Sigmoid colon (tissue), 7 donors: ENCODE measurements around the gene KRT82. TPM values are rescaled to one million over a fixed set of nuclear protein-coding genes. Genes with fewer than 3 reads are reported as not detected.

ENCODE experiments used
- DNase-seq: peaks from one replicate; pipeline ENCODE4 v3.0.0-alpha.2; 2019
- H3K27ac ChIP-seq, 4 donors: fragments of 200-600 bp; sonication (generic); one replicate each; pipeline ENCODE4 v1.5.1; 2016 to 2019; ENCODE audit warnings: mild to moderate bottlenecking in 1 of 4
- H3K27me3 ChIP-seq, 3 donors: fragments of 200-600 bp; sonication (generic); one replicate each; pipeline ENCODE4 v1.5.1; 2019; ENCODE audit warnings: mild to moderate bottlenecking in 1 of 3
- H3K36me3 ChIP-seq, 4 donors: fragments of 200-600 bp; sonication (generic); one replicate each; pipeline ENCODE4 v1.5.1; 2016 to 2019
- H3K4me1 ChIP-seq, 4 donors: fragments of 200-600 bp; sonication (generic); one replicate each; pipeline ENCODE4 v1.5.1; 2017 to 2019
- H3K4me3 ChIP-seq, 4 donors: fragments of 200-600 bp; sonication (generic); one replicate each; pipeline ENCODE4 v1.5.1; 2017 to 2019; ENCODE audit warnings: mild to moderate bottlenecking in 2 of 4, moderate library complexity in 1 of 4
- H3K9me3 ChIP-seq, 4 donors: fragments of 200-600 bp in 3 of 4; sonication (generic) in 3 of 4; one replicate each; pipeline versions ENCODE4 v1.5.1 to v1.6.1; 2013 to 2019
- CTCF ChIP-seq, 4 experiments: fragments of 450-650 bp in 3 of 4; fragments of 200-600 bp in 1 of 4; IDR thresholded peaks; one replicate each; pipeline ENCODE4 v1.5.1; 2016 to 2019; ENCODE audit warnings: antibody characterized with exemption in 4 of 4, mild to moderate bottlenecking in 3 of 4, moderate library complexity in 2 of 4
- EP300 ChIP-seq, 4 donors: sonication (generic); formaldehyde crosslinking; IDR thresholded peaks; one replicate each; pipeline ENCODE4 v1.6.1; 2017; ENCODE audit warnings: antibody characterized with exemption in 4 of 4
- POLR2A ChIP-seq, 2 donors: fragments of 450-650 bp; IDR thresholded peaks; one replicate each; pipeline ENCODE4 v1.6.1; 2016; ENCODE audit warnings: antibody characterized with exemption in 2 of 2, mild to moderate bottlenecking in 2 of 2, moderate library complexity in 2 of 2
- POLR2AphosphoS5 ChIP-seq, 4 donors: sonication (generic); formaldehyde crosslinking; IDR thresholded peaks; one replicate each; pipeline ENCODE4 v1.6.1; 2017; ENCODE audit warnings: antibody characterized with exemption in 4 of 4
- WGBS, 2 donors: extraction: QIAGEN DNeasy Blood & Tissue Kit; methylation state at CpG; one replicate each; pipeline ENCODE4 v1.1.7; 2013; 5-methylcytosine and 5-hydroxymethylcytosine counted together
- intact Hi-C: fragments of 100-400 bp; cut with DNase I; formaldehyde crosslinking; loops from one replicate; pipeline ENCODE4 v1.15.1; 2023
- polyA plus RNA-seq, 3 donors: library from polyadenylated mRNA; stranded (reverse); fragments of 200-250 nt; gene quantifications; one replicate each; pipeline ENCODE4 v1.2.3, GENCODE V29; 2013
- total RNA-seq, 4 donors: library from RNA; depleted of rRNA; stranded (reverse); fragments of >200 nt; gene quantifications; one replicate each; pipeline ENCODE4 v1.1.0, GENCODE V29; 2016
- donor health status: healthy with polysubstance abuse.
- donor health status: Bipolar disorder and iron deficiency.
- donor health status: healthy.

KRT82 gene
- total and polyA plus RNA-seq, 7 donors = 0.03 TPM; not detected in 6

GRCh38 chr12:52381206-52381605, 24.9 kb downstream of the KRT82 start:
- H3K9me3 ChIP-seq = no peaks in the 10 kb centered on the region
- no peak for TF ChIP-seq POLR2A (IDR thresholded peaks at IDR 0.05)
- H3K27me3 ChIP-seq = no peaks in the 10 kb centered on the region
- H3K4me3 ChIP-seq = no peak overlapping the region
- no peaks in the 10 kb centered on the region for H3K36me3 ChIP-seq
- no peak for DNase-seq
- WGBS, 2 donors = 92 to 95% methylated on average over 8 of the region's 8 CpGs
- intact Hi-C loops = no loop called here
- peaks cover 0 to 4% (median 0%) of the 10 kb centered on the region in 4 donors for H3K4me1 ChIP-seq
- no peak overlapping the region for H3K27ac ChIP-seq

GRCh38 chr12:52380271-52380694, 25.9 kb downstream of the KRT82 start:
- DNase-seq = no peak
- TF ChIP-seq POLR2AphosphoS5 (IDR thresholded peaks at IDR 0.05) (no peak), POLR2A (IDR thresholded peaks at IDR 0.05) (no peak)
- H3K4me3 ChIP-seq = no peak overlapping the region
- no peaks in the 10 kb centered on the region for H3K4me1 ChIP-seq
- H3K27me3 ChIP-seq = no peaks in the 10 kb centered on the region
- WGBS, 2 donors = 42 to 62% methylated on average over 15 of the region's 15 CpGs
- H3K36me3 ChIP-seq = no peaks in the 10 kb centered on the region
- intact Hi-C loops = no loop called here
- H3K27ac ChIP-seq = no peak overlapping the region
- no peaks in the 10 kb centered on the region for H3K9me3 ChIP-seq

- H3K27me3 ChIP-seq = no peaks in the 10 kb centered on the region
- no peak for TF ChIP-seq CTCF (IDR thresholded peaks at IDR 0.05)
- TF ChIP-seq POLR2AphosphoS5 (IDR thresholded peaks at IDR 0.05) = no peak
- no peak overlapping the region for H3K27ac ChIP-seq
- intact Hi-C loops = loop anchor here (10.0 kb wide), 1 partner anchor 605 kb away; no protein-coding TSS in a partner anchor
- H3K36me3 ChIP-seq = no peaks in the 10 kb centered on the region
- no peak for DNase-seq
- H3K9me3 ChIP-seq = no peaks in the 10 kb centered on the region
- no peak overlapping the region for H3K4me3 ChIP-seq
- H3K4me1 ChIP-seq = no peaks in the 10 kb centered on the region
- 83 to 96% methylated on average over 6 of the region's 6 CpGs for WGBS, 2 donors
Measured at GRCh38 chr12:52379536-52379935, 26.6 kb downstream of the KRT82 start.

GRCh38 chr12:52378091-52378490, 28.0 kb downstream of the KRT82 start:
- 82 to 83% methylated on average over 19 of the region's 19 CpGs for WGBS, 2 donors
- TF ChIP-seq EP300 (IDR thresholded peaks at IDR 0.05) (no peak), CTCF (IDR thresholded peaks at IDR 0.05) (no peak), POLR2AphosphoS5 (IDR thresholded peaks at IDR 0.05) (no peak), POLR2A (IDR thresholded peaks at IDR 0.05) (no peak)
- DNase-seq = peak; percentile 58
- no peaks in the 10 kb centered on the region for H3K27me3 ChIP-seq
- H3K36me3 ChIP-seq = no peaks in the 10 kb centered on the region
- H3K4me1 ChIP-seq = no peaks in the 10 kb centered on the region
- no peaks in the 10 kb centered on the region for H3K9me3 ChIP-seq
- intact Hi-C loops = loop anchor here (10.0 kb wide), 1 partner anchor 607 kb away; no protein-coding TSS in a partner anchor
- no peak overlapping the region for H3K4me3 ChIP-seq
- no peak overlapping the region for H3K27ac ChIP-seq

- no peaks in the 10 kb centered on the region for H3K36me3 ChIP-seq
- H3K4me1 ChIP-seq = peaks cover 0 to under 1% (median 0%) of the 10 kb centered on the region in 4 donors
- intact Hi-C loops = loop anchor here (10.0 kb wide), 1 partner anchor 608 kb away; no protein-coding TSS in a partner anchor
- H3K27me3 ChIP-seq = no peaks in the 10 kb centered on the region
- DNase-seq = peak; percentile 52
- no peak overlapping the region for H3K27ac ChIP-seq
- no peak overlapping the region for H3K4me3 ChIP-seq
- TF ChIP-seq POLR2AphosphoS5 (IDR thresholded peaks at IDR 0.05) (no peak), EP300 (IDR thresholded peaks at IDR 0.05) (no peak), POLR2A (IDR thresholded peaks at IDR 0.05) (no peak), CTCF (IDR thresholded peaks at IDR 0.05) (no peak)
- WGBS, 2 donors = 86 to 88% methylated on average over 8 of the region's 8 CpGs
- no peaks in the 10 kb centered on the region for H3K9me3 ChIP-seq
Measured at GRCh38 chr12:52377266-52377665, 28.9 kb downstream of the KRT82 start.
